Activated CD4-positive, alpha-beta memory T cell treated with anti-CD3 and anti-CD28 coated beads, Interleukin-2, amount 10 ng/mL, durations not matched to agents 7 days and 5 days (primary cell): ENCODE measurements around the gene MMD2. TPM values are rescaled to one million over a fixed set of nuclear protein-coding genes. Genes with fewer than 3 reads are reported as not detected.

Source experiments
- CTCF ChIA-PET: fragments of 350-600 bp; sonication (Branson Sonifier 250); formaldehyde crosslinking; loops from one replicate; lab custom pipeline; 2021; ENCODE audit warnings: antibody characterized with exemption, inconsistent platforms; lab: Charles Lee
- POLR2A ChIA-PET: fragments of 350-600 bp; sonication (Branson Sonifier 250); formaldehyde crosslinking; loops from one replicate; lab custom pipeline; 2021; ENCODE audit warnings: antibody characterized with exemption; lab: Charles Lee
- DNase-seq: peaks from one replicate; pipeline ENCODE4 v3.0.0-alpha.2; 2020
- H3K27ac Mint-ChIP-seq: one replicate; pipeline ENCODE4 v1.8.0; 2021; ENCODE audit warnings: mild to moderate bottlenecking, mixed read lengths
- H3K27me3 Mint-ChIP-seq: one replicate; pipeline ENCODE4 v1.8.0; 2021; ENCODE audit warnings: mixed read lengths
- H3K36me3 Mint-ChIP-seq: one replicate; pipeline ENCODE4 v1.8.0; 2021; ENCODE audit warnings: low read depth, mixed read lengths
- H3K4me1 Mint-ChIP-seq: one replicate; pipeline ENCODE4 v1.8.0; 2021; ENCODE audit warnings: mixed read lengths
- H3K4me3 Mint-ChIP-seq: one replicate; pipeline ENCODE4 v1.8.0; 2021; ENCODE audit warnings: mild to moderate bottlenecking, mixed read lengths
- H3K9me3 Mint-ChIP-seq: one replicate; pipeline ENCODE4 v1.8.0; 2021; ENCODE audit warnings: mixed read lengths
- total RNA-seq, 2 experiments: library from RNA; stranded (reverse); gene quantifications; one replicate each; pipeline ENCODE4 v1.2.3, GENCODE V29; 2021

The MMD2 gene
- total RNA-seq, 2 experiments from 2014 or later: not detected

GRCh38 chr7:4871056-4871680 is 87.8 kb downstream of the MMD2 start:
- H3K9me3 Mint-ChIP-seq: no peaks in the 10 kb centered on the region
- CTCF ChIA-PET: no interaction called here
- POLR2A ChIA-PET: no interaction called here
- no peaks in the 10 kb centered on the region for H3K36me3 Mint-ChIP-seq
- no peak overlapping the region for H3K4me3 Mint-ChIP-seq
- peaks cover 10% of the 10 kb centered on the region for H3K27me3 Mint-ChIP-seq
- H3K4me1 Mint-ChIP-seq: peaks cover 4% of the 10 kb centered on the region
- H3K27ac Mint-ChIP-seq: no peak overlapping the region
- DNase-seq: no peak

GRCh38 chr7:4868493-4868892 is 90.5 kb downstream of the MMD2 start:
- H3K36me3 Mint-ChIP-seq: no peaks in the 10 kb centered on the region
- H3K9me3 Mint-ChIP-seq: no peaks in the 10 kb centered on the region
- H3K4me3 Mint-ChIP-seq: no peak overlapping the region
- H3K4me1 Mint-ChIP-seq: peaks cover 4% of the 10 kb centered on the region
- no peak for DNase-seq
- H3K27ac Mint-ChIP-seq: no peak overlapping the region
- CTCF ChIA-PET: interaction anchor here (1.1 kb wide), 1 partner anchor 106 kb away, joined by 3 read pairs; no protein-coding TSS in a partner anchor
- peaks cover 28% of the 10 kb centered on the region for H3K27me3 Mint-ChIP-seq
- POLR2A ChIA-PET: no interaction called here

GRCh38 chr7:4866528-4867496 is 92.2 kb downstream of the MMD2 start:
- DNase-seq: no peak
- Mint-ChIP-seq H3K4me3 (no peak overlapping the region), H3K4me1 (peaks cover 4% of the 10 kb centered on the region), H3K27me3 (peaks cover 37% of the 10 kb centered on the region), H3K36me3 (no peaks in the 10 kb centered on the region), H3K27ac (no peak overlapping the region), H3K9me3 (peaks cover 5% of the 10 kb centered on the region)
- ChIA-PET POLR2A (no interaction called here), CTCF (no interaction called here)

GRCh38 chr7:4862156-4862555 is 96.8 kb downstream of the MMD2 start:
- no peaks in the 10 kb centered on the region for H3K4me1 Mint-ChIP-seq
- CTCF ChIA-PET: no interaction called here
- POLR2A ChIA-PET: no interaction called here
- H3K4me3 Mint-ChIP-seq: no peak overlapping the region
- H3K27ac Mint-ChIP-seq: no peak overlapping the region
- DNase-seq: no peak
- H3K27me3 Mint-ChIP-seq: peaks cover 64% of the 10 kb centered on the region
- peaks cover 9% of the 10 kb centered on the region for H3K9me3 Mint-ChIP-seq
- H3K36me3 Mint-ChIP-seq: no peaks in the 10 kb centered on the region

GRCh38 chr7:4861673-4862072 is 97.3 kb downstream of the MMD2 start, which contains the start of gene PAPOLB:
Gene PAPOLB (minus strand): TSS chr7:4862030. CDS start chr7:4861810, 220 bp downstream.
- no peaks in the 10 kb centered on the region for H3K36me3 Mint-ChIP-seq
- ChIA-PET POLR2A (no interaction called here), CTCF (no interaction called here)
- no peak within 1 kb of the TSS for H3K4me3 Mint-ChIP-seq
- H3K27ac Mint-ChIP-seq: no peak within 1 kb of the TSS
- DNase-seq: no peak
- peaks cover 69% of the 10 kb centered on the region for H3K27me3 Mint-ChIP-seq
- H3K9me3 Mint-ChIP-seq: peaks cover 9% of the 10 kb centered on the region
- no peaks in the 10 kb centered on the region for H3K4me1 Mint-ChIP-seq

- Mint-ChIP-seq H3K9me3 (peaks cover 9% of the 10 kb centered on the region), H3K36me3 (no peaks in the 10 kb centered on the region), H3K27me3 (peaks cover 72% of the 10 kb centered on the region), H3K4me1 (no peaks in the 10 kb centered on the region), H3K27ac (no peak overlapping the region), H3K4me3 (no peak overlapping the region)
- ChIA-PET POLR2A (interaction anchor here (0.7 kb wide), 1 partner anchor 59 kb away, joined by 3 read pairs; no protein-coding TSS in a partner anchor), CTCF (no interaction called here)
- DNase-seq: no peak
Measured at GRCh38 chr7:4861227-4861626, 97.8 kb downstream of the MMD2 start.

- H3K36me3 Mint-ChIP-seq: no peaks in the 10 kb centered on the region
- no peak overlapping the region for H3K4me3 Mint-ChIP-seq
- no peak overlapping the region for H3K27ac Mint-ChIP-seq
- DNase-seq: no peak
- peaks cover 4% of the 10 kb centered on the region for H3K9me3 Mint-ChIP-seq
- CTCF ChIA-PET: no interaction called here
- no peaks in the 10 kb centered on the region for H3K4me1 Mint-ChIP-seq
- peaks cover 44% of the 10 kb centered on the region for H3K27me3 Mint-ChIP-seq
- POLR2A ChIA-PET: no interaction called here
Measured at GRCh38 chr7:4857189-4857588, 101.8 kb downstream of the MMD2 start.

- peaks cover 41% of the 10 kb centered on the region for H3K27me3 Mint-ChIP-seq
- no peak overlapping the region for H3K4me3 Mint-ChIP-seq
- POLR2A ChIA-PET: no interaction called here
- H3K4me1 Mint-ChIP-seq: peaks cover 6% of the 10 kb centered on the region
- H3K9me3 Mint-ChIP-seq: peaks cover 4% of the 10 kb centered on the region
- DNase-seq: no peak
- CTCF ChIA-PET: interaction anchor here (0.6 kb wide), 1 partner anchor 61 kb away, joined by 3 read pairs; no protein-coding TSS in a partner anchor
- no peak overlapping the region for H3K27ac Mint-ChIP-seq
- no peaks in the 10 kb centered on the region for H3K36me3 Mint-ChIP-seq
Measured at GRCh38 chr7:4856336-4857057, 102.5 kb downstream of the MMD2 start.

Other genes starting within 250 kb of the MMD2 start
- 10 to 100 TPM; 57.5 to 60.6 TPM for gene AP5Z1, start 183.6 kb downstream of the MMD2 start, total RNA-seq
- not detected for gene PAPOLB, start 97.2 kb downstream of the MMD2 start, total RNA-seq
- under 1 TPM in 1 of 2 experiments, not detected in 1; 0.05 TPM for gene RADIL, start 75.5 kb downstream of the MMD2 start, total RNA-seq
- 10 to 100 TPM; 11.7 to 12.5 TPM for gene RBAK, start 86.7 kb upstream of the MMD2 start, total RNA-seq
- gene WIPI2, start 231.0 kb upstream of the MMD2 start, total RNA-seq: 10 to 100 TPM; 59.5 to 60.4 TPM